SK-N-SH (cell line): ENCODE measurements around the gene ENO1. TPM values are rescaled to one million over a fixed set of nuclear protein-coding genes. Genes with fewer than 3 reads are reported as not detected.
A peak's percentile ranks its signal among the peaks of the same experiment; 100 is the strongest.

Experiments
- CTCF ChIA-PET: fragments of 300-600, 350-600 bp; formaldehyde crosslinking; extraction: SDS; loops from one replicate; lab custom pipeline; 2021; lab: Yijun Ruan, JAX
- POLR2A ChIA-PET: fragments of 350-600 bp; sonication (Branson Sonifier 250); formaldehyde crosslinking; extraction: SDS; loops from one replicate; lab custom pipeline; 2020; ENCODE audit warnings: antibody characterized with exemption, inconsistent platforms; lab: Yijun Ruan, JAX
- DNase-seq: peaks from one replicate; pipeline ENCODE4 v3.0.0; 2012
- H2AFZ ChIP-seq: fragments of 200-600 bp; sonication (generic); 2 replicates; pipeline ENCODE4 v1.8.1; 2016; ENCODE audit warnings: antibody characterized with exemption, mild to moderate bottlenecking, low read depth
- H3F3A ChIP-seq: fragments of 200-600 bp; sonication (generic); replicated peaks from 2 replicates; pipeline ENCODE3; 2016; ENCODE audit warnings: antibody characterized with exemption, mild to moderate bottlenecking; ENCODE audit not compliant: insufficient read depth
- H3K27ac ChIP-seq, 2 experiments: fragments of 200-500 bp in 1 of 2; fragments of 200-600 bp in 1 of 2; sonication (Bioruptor generic) in 1 of 2; sonication (generic), shearing (Covaris generic) in 1 of 2; 2 replicates each; pipeline versions ENCODE4 v1.5.1 to v1.6.1; 2014 to 2016; ENCODE audit warnings: low read depth in 2 of 2, inconsistent platforms in 1 of 2, low read length in 1 of 2, mild to moderate bottlenecking in 1 of 2, mixed read lengths in 1 of 2
- H3K27me3 ChIP-seq: fragments of 200-600 bp; sonication (generic), shearing (Covaris generic); 2 replicates; pipeline ENCODE4 v1.6.1; 2016; ENCODE audit warnings: mixed run types; ENCODE audit not compliant: insufficient read depth
- H3K36me3 ChIP-seq, 2 experiments: fragments of 200-500 bp in 1 of 2; fragments of 200-600 bp in 1 of 2; sonication (Bioruptor generic) in 1 of 2; sonication (generic) in 1 of 2; replicated peaks in 1 of 2; 2 replicates each; pipeline versions ENCODE3 to v1.5.1; 2014 to 2016; ENCODE audit warnings: low read length in 1 of 2, mild to moderate bottlenecking in 1 of 2; ENCODE audit not compliant: insufficient read depth in 2 of 2, control insufficient read depth in 1 of 2
- H3K4me1 ChIP-seq, 2 experiments: fragments of 200-500 bp in 1 of 2; fragments of 200-600 bp in 1 of 2; sonication (Bioruptor generic) in 1 of 2; sonication (generic), shearing (Covaris generic) in 1 of 2; 2 replicates each; pipeline versions ENCODE4 v1.5.1 to v1.6.1; 2014 to 2016; ENCODE audit warnings: low read depth in 1 of 2, low read length in 1 of 2, mixed run types in 1 of 2; ENCODE audit not compliant: insufficient read depth in 2 of 2, control insufficient read depth in 1 of 2
- H3K4me2 ChIP-seq: fragments of 200-600 bp; sonication (generic), shearing (Covaris generic); 2 replicates; pipeline ENCODE4 v1.6.1; 2017; ENCODE audit warnings: mixed run types
- H3K4me3 ChIP-seq, 2 experiments: fragments of 200-500 bp in 1 of 2; fragments of 200-600 bp in 1 of 2; sonication (Bioruptor generic) in 1 of 2; sonication (generic), shearing (Covaris generic) in 1 of 2; 2 replicates each; pipeline versions ENCODE4 v1.5.1 to v1.8.1; 2014 to 2016; ENCODE audit warnings: low read depth in 2 of 2, inconsistent platforms in 1 of 2, low read length in 1 of 2, mild to moderate bottlenecking in 1 of 2, mixed read lengths in 1 of 2, moderate library complexity in 1 of 2
- H3K79me2 ChIP-seq: fragments of 200-600 bp; sonication (generic); 2 replicates; pipeline ENCODE4 v1.8.1; 2017; ENCODE audit warnings: mild to moderate bottlenecking; ENCODE audit not compliant: insufficient read depth
- H3K9ac ChIP-seq: fragments of 200-600 bp; sonication (generic); 2 replicates; pipeline ENCODE4 v1.6.1; 2017; ENCODE audit warnings: mixed run types
- H3K9me2 ChIP-seq: fragments of 200-600 bp; sonication (generic); 2 replicates; pipeline ENCODE4 v1.6.1; 2017; ENCODE audit warnings: mixed run types
- H3K9me3 ChIP-seq: fragments of 200-600 bp; sonication (generic); 2 replicates; pipeline ENCODE4 v1.6.1; 2017; ENCODE audit warnings: mixed run types, mild to moderate bottlenecking, moderate library complexity
- H4K20me1 ChIP-seq: fragments of 200-600 bp; sonication (generic); 2 replicates; pipeline ENCODE4 v1.6.1; 2017; ENCODE audit warnings: mild to moderate bottlenecking, mixed run types; ENCODE audit not compliant: insufficient read depth
- CTCF ChIP-seq: fragments of 200-600 bp; sonication (generic); IDR thresholded peaks from 2 replicates; pipeline ENCODE4 v1.6.1; 2017; ENCODE audit warnings: antibody characterized with exemption, mild to moderate bottlenecking, moderate library complexity
- ELF1 ChIP-seq: IDR thresholded peaks from 2 replicates; pipeline ENCODE4 v1.4.0; 2012
- FOXM1 ChIP-seq: IDR thresholded peaks from 2 replicates; pipeline ENCODE4 v1.4.0; 2012; ENCODE audit warnings: low read depth, mild to moderate bottlenecking
- GABPA ChIP-seq: IDR thresholded peaks from 2 replicates; pipeline ENCODE4 v1.4.0; 2012; ENCODE audit warnings: low read depth, mild to moderate bottlenecking
- GATA2 ChIP-seq: sonication (generic); formaldehyde crosslinking; IDR thresholded peaks from 2 replicates; pipeline ENCODE4 v1.5.0; 2020; ENCODE audit warnings: mild to moderate bottlenecking, missing genetic modification reagents
- IRF3 ChIP-seq: fragments of 150-350 bp; IDR thresholded peaks from 2 replicates; pipeline ENCODE4 v1.6.1; 2016; ENCODE audit warnings: mild to moderate bottlenecking, low read depth, low read length
- JUND ChIP-seq: IDR thresholded peaks from 2 replicates; pipeline ENCODE4 v1.4.0; 2012
- MEF2A ChIP-seq: IDR thresholded peaks from 2 replicates; pipeline ENCODE4 v1.4.0; 2012; ENCODE audit warnings: low read depth, borderline replicate concordance
- NFIC ChIP-seq: IDR thresholded peaks from 2 replicates; pipeline ENCODE4 v1.4.0; 2012; ENCODE audit warnings: borderline replicate concordance
- RCOR1 ChIP-seq: fragments of 150-350 bp; IDR thresholded peaks from 2 replicates; pipeline ENCODE4 v1.6.1; 2017; ENCODE audit warnings: antibody characterized with exemption, low read length
- RFX5 ChIP-seq: IDR thresholded peaks from 2 replicates; pipeline ENCODE4 v1.6.1; 2012; ENCODE audit warnings: mild to moderate bottlenecking, improper control_type of control experiment, low read length
- TAF1 ChIP-seq: IDR thresholded peaks from 2 replicates; pipeline ENCODE4 v1.6.1; 2012; ENCODE audit warnings: low read depth, mild to moderate bottlenecking, low read length, moderate library complexity, borderline replicate concordance
- TEAD4 ChIP-seq: IDR thresholded peaks from 2 replicates; pipeline ENCODE4 v1.4.0; 2012; ENCODE audit warnings: mild to moderate bottlenecking, borderline replicate concordance; ENCODE audit not compliant: insufficient read depth
- USF1 ChIP-seq: IDR thresholded peaks from 2 replicates; pipeline ENCODE4 v1.4.0; 2012; ENCODE audit warnings: low read depth, borderline replicate concordance
- WGBS: methylation state at CpG from one replicate; pipeline ENCODE4 v1.1.6; 2017; ENCODE audit warnings: low lambda C conversion rate; 5-methylcytosine and 5-hydroxymethylcytosine counted together
- polyA plus RNA-seq, 3 experiments: library from polyadenylated mRNA; depleted of rRNA; stranded (reverse); fragments of >200 nt; gene quantifications; 2 replicates each; pipeline ENCODE4 v1.2.3, GENCODE V29; 2012
- TF ChIP-seq, protein P1 (sequence below): IDR thresholded peaks from 2 replicates; pipeline ENCODE4 v1.4.0; 2012; ENCODE audit warnings: low read depth, borderline replicate concordance
- TF ChIP-seq, protein P2 (sequence below): IDR thresholded peaks from 2 replicates; pipeline ENCODE4; 2012

ENO1 gene
- polyA plus RNA-seq, 1 of the 3 experiments (the other 2 are of a cell fraction) = 1,599 TPM

DNA sequence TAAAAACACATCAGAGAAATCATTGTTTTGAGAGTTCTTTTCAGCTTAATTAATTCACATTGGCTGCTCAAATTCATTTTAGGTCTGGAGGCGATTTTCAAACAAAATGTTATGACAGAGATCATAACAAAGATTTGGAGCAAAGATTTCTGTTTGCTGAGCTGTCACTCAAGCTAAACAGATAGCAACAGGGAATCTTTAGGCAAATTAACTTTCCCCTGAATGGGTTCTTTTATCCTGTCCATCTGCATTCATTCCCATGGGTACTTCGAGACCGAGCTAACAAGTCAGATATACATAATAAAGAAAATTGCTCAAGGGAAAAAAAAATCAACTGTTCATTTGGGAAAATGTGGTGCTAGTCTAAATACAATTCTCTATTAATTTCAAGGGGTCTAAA lies 37.0 kb upstream of the ENO1 start:
- no peaks in the 10 kb centered on the region for H3K4me1 ChIP-seq
- 43% methylated on average over 3 of the region's 3 CpGs for WGBS
- TF ChIP-seq FOXM1 = no peak
- no peak for TF ChIP-seq USF1
- TF ChIP-seq JUND = no peak
- no peak for TF ChIP-seq GABPA
- 0 out of 2 replicates have a peak, but pooled peaks have one; percentile 13 for TF ChIP-seq GATA2
- TF ChIP-seq ELF1 = no peak
- peak; percentile 24; the same call in 1 of the 2 replicates for TF ChIP-seq RCOR1
- no peak for TF ChIP-seq TAF1
- TF ChIP-seq NFIC = no peak
- no peak for TF ChIP-seq RFX5
- TF ChIP-seq, protein P1, sequence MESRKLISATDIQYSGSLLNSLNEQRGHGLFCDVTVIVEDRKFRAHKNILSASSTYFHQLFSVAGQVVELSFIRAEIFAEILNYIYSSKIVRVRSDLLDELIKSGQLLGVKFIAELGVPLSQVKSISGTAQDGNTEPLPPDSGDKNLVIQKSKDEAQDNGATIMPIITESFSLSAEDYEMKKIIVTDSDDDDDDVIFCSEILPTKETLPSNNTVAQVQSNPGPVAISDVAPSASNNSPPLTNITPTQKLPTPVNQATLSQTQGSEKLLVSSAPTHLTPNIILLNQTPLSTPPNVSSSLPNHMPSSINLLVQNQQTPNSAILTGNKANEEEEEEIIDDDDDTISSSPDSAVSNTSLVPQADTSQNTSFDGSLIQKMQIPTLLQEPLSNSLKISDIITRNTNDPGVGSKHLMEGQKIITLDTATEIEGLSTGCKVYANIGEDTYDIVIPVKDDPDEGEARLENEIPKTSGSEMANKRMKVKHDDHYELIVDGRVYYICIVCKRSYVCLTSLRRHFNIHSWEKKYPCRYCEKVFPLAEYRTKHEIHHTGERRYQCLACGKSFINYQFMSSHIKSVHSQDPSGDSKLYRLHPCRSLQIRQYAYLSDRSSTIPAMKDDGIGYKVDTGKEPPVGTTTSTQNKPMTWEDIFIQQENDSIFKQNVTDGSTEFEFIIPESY = no peak
- no peak for TF ChIP-seq TEAD4
- no peaks in the 10 kb centered on the region for H3K9me2 ChIP-seq
- no peak overlapping the region for H3K4me3 ChIP-seq
- POLR2A ChIA-PET = no interaction called here
- no peaks in the 10 kb centered on the region for H3K79me2 ChIP-seq
- H3F3A ChIP-seq = peaks cover 5% of the 10 kb centered on the region
- H3K27me3 ChIP-seq = no peaks in the 10 kb centered on the region
- DNase-seq = no peak
- H3K4me2 ChIP-seq = no peak overlapping the region
- no peaks in the 10 kb centered on the region for H3K36me3 ChIP-seq
- H3K9me3 ChIP-seq = no peaks in the 10 kb centered on the region
- no peaks in the 10 kb centered on the region for H4K20me1 ChIP-seq
- H3K27ac ChIP-seq = no peak overlapping the region
- no peak overlapping the region for H3K9ac ChIP-seq
- peak overlapping the region; percentile 21; the same call in 1 of the 2 replicates for H2AFZ ChIP-seq
- CTCF ChIA-PET = interaction anchor here (0.8 to 3.1 kb wide), 8 partner anchors 39 to 196 kb away, joined by 3 to 12 read pairs (median 7); no protein-coding TSS in a partner anchor

DNA sequence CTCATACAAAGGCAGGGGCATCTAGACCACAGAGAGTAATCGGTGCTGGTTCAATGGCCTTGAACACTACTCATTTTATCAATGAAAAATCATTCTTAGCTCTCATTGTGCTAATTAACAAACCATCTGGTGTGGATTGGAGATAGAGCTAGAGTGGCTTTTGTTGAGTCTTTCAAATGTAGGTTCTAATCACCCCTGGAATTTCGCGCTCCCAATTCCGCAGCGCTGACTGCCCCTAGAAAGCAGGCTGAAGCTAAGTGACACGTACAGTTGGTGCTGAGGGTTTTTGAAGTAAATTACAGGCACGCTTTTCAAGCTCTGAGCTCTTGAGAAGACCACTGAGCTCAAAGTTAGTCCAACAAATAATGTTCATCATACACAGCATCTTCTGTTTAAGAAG lies 36.0 kb upstream of the ENO1 start:
- Histone ChIP-seq H3K36me3 (no peaks in the 10 kb centered on the region), H3K9ac (no peak overlapping the region), H3F3A (peaks cover 5% of the 10 kb centered on the region), H4K20me1 (no peaks in the 10 kb centered on the region), H2AFZ (no peak overlapping the region), H3K4me1 (no peaks in the 10 kb centered on the region), H3K27me3 (no peaks in the 10 kb centered on the region), H3K79me2 (no peaks in the 10 kb centered on the region), H3K9me3 (no peaks in the 10 kb centered on the region), H3K4me2 (no peak overlapping the region), H3K27ac (no peak overlapping the region), H3K9me2 (no peaks in the 10 kb centered on the region), H3K4me3 (no peak overlapping the region)
- WGBS = 95% methylated on average over 7 of the region's 7 CpGs
- ChIA-PET POLR2A (no interaction called here), CTCF (interaction anchor here (0.6 to 3.1 kb wide), 10 partner anchors 9 to 216 kb away, joined by 3 to 12 read pairs (median 4); no protein-coding TSS in a partner anchor)
- TF ChIP-seq IRF3 (no peak), CTCF (no peak), MEF2A (no peak), USF1 (no peak)
- TF ChIP-seq, protein P2, sequence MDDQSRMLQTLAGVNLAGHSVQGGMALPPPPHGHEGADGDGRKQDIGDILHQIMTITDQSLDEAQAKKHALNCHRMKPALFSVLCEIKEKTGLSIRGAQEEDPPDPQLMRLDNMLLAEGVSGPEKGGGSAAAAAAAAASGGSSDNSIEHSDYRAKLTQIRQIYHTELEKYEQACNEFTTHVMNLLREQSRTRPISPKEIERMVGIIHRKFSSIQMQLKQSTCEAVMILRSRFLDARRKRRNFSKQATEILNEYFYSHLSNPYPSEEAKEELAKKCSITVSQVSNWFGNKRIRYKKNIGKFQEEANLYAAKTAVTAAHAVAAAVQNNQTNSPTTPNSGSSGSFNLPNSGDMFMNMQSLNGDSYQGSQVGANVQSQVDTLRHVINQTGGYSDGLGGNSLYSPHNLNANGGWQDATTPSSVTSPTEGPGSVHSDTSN = no peak
- DNase-seq = no peak
